Stimulated activated CD8-positive, alpha-beta memory T cell treated with anti-CD3 and anti-CD28 coated beads, Interleukin-7, amount 100 ng/mL, for 1 hour (primary cell): ENCODE results near the gene UBE2O.

ENCODE experiments used
- DNase-seq, 2 donors: peaks; one replicate each; pipeline ENCODE4 v3.0.0-alpha.2; 2020; ENCODE audit warnings: low read depth in 2 of 2

UBE2O gene

GRCh38 chr17:76439314-76439928, 13.5 kb downstream of the UBE2O start:
- DNase-seq: no peak

DNA sequence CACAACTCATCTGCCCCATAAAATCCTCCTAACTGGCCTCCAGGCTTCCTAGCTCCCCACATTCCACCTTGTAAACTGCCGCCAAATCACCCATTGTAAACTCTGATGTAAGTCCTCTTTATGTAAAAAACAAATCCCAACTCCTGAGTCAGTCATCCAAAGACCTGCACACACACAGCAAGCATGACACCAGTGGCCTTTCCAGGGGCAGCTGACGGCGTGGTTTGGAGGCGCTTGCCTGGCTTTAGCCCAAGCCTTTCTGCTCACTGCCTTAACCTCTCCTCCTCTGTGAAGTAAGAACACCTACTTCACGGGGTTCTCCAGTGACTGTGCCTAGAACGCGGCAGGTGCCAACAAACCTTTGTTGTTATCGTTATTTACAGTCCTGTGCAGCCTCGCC, 14.0 kb downstream of the UBE2O start:
- no peak for DNase-seq

DNA sequence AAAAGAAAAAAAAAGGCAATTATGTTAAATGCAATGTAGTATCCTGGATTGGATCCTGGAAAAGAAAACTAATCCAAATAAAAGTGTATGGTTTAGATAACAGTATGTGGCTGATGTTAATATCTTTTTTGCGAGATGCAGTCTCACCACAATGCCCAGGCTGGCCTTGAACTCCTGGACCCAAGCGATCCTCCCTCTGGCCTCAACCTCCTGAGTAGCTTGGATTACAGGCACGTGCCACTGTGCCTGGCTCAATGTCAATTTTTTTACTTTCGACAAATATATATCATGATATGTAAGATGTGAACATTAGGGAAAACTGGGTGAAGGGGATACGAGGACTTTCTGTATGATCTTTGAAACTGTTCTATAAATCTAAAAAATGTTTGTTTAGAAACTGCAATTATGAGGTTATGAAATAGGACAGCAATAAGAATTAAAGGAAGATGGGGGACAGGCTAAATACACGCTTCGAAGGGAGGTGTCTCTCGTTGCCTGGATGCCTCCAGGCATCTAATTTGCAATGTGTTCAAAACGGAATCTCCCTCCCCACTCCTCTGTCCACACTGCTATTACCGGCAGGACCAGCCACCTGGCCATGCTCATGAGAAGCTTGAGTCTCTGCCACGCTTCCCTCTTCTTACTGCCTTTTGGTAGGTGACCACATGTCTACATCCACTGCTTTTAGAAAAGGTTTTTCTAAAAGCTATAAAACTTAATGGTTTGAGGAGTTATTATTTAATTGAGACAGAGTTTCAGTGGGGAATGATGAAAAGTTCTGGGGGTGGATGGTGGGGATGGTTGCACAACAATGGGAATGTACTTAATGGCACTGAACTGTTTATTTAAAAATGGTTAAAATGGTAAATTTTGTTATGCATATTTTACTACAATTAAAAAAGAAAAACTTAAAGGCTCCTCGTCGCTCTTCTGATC, 15.2 kb downstream of the UBE2O start:
- DNase-seq: no peak

DNA sequence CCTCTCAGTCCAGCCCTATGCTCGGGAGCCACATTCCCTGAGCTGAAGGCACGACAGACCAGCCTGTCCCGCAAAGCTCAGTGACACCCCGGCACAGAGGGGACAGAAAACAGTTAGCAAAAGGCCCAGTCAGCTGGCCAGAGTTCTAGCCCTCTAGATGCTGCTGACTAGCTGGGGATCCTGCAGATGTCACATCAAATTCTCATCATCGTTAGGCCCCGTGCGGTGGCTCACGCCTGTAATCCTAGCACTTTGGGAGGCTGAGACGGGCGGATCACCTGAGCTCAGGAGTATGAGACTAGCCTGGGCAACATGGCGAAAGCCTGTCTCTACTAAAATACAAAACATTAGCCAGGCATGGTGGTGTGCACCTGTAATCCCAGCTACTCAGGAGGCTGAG, 17.2 kb downstream of the UBE2O start:
- no peak for DNase-seq

- DNase-seq: no peak
These were observed 18.1 kb downstream of the UBE2O start for GRCh38 chr17:76434870-76435269.

DNA sequence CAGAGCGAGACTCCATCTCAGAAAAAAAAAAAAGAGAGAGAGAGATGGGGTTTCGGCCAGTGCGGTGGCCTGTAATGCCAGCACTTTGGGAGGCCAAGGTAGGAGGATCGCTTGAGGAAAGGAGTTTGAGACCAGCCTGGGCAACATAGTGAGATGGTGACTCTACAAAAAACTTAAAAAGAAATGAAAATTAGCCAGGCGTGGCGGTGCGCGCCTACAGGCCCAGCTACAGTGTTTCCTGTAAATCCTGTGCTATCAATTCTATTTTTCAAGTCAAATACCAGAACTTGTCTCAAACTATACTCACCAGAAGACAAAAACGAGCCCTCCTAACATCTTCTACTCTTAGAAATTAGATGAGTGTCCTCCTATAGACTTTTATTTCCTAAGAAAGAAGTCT, 19.3 kb downstream of the UBE2O start:
- no peak for DNase-seq

GRCh38 chr17:76432712-76433336, 20.1 kb downstream of the UBE2O start:
- no peak for DNase-seq

GRCh38 chr17:76432004-76432403, 20.9 kb downstream of the UBE2O start:
- DNase-seq: no peak

- no peak for DNase-seq
These were observed 21.4 kb downstream of the UBE2O start for GRCh38 chr17:76431509-76431908.

GRCh38 chr17:76428511-76428910, 24.4 kb downstream of the UBE2O start:
- DNase-seq: no peak

DNA sequence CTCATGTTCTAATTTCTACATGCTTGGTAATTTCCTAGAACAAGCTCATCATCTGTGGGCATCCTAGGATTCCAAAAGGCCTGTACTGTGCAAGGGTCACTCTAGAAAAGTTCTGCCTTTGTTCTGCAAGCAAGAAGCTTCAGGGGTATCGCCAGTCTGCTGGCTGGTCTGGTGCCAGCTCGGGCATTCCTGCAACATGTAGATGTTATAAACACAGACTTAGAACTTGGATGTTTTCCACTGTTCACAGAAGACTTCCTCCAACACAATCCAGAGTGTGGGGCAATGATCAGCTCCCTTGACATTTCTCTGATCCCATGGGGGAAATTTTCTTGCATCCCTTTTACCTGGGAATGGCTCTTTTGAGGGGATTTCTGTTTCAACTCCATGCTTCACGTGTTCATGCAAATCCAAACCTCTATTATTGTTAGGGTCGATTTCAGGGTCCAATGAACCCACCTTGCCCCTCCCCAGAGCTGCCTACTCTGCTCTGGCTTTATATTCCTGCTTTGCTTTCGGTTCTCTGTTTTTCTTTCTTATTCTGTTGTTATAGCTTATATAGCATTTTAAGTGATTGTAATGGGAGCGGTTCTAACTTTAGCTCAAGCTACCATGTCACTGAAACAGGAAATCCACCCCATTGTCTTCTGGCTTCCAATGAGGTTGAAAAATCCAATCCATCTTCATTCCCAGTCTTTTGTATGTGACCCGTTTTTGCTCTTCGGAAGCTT, 25.3 kb downstream of the UBE2O start:
- no peak for DNase-seq

DNA sequence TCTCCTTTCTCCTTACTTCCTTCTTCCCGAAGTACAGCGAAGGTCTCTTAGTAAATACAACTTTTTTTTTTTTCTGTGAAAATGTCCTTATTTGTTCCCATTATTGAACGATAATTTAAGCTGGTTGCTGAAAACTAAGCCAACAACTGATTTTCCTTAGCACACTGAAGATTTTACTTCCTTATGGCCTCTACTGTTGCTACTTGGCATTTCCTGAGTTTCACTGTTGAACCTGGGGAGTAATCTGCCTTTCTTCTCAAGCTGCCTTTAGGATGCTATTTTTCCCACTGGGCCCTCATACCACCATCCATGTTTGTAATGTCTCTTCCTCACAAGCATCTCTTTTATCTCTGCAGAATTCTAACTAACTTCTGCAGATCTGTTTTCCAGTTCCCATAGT, 26.1 kb downstream of the UBE2O start:
- DNase-seq: no peak

DNA sequence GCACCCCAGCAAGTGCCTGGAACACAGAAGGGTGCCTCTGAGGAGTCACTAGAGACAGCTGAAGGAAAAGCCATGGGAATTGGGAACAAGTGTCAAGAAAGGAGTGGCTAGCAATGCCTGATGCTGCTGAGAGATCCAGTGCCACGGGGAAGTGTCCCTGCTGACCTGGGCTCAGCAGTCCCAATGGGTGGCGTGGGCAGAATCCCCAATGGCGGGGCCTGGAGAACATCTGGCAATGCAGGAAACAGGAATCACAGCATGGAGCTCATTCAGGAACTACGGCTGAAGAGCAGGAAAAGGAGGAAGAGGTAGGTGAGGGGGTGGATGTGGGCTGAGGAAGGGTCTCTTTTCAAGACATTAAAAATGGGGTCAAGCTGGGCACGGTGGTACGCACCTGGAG, 30.1 kb downstream of the UBE2O start:
- DNase-seq: no peak

- DNase-seq: no peak
These were observed 30.5 kb downstream of the UBE2O start for GRCh38 chr17:76422406-76422805.

DNA sequence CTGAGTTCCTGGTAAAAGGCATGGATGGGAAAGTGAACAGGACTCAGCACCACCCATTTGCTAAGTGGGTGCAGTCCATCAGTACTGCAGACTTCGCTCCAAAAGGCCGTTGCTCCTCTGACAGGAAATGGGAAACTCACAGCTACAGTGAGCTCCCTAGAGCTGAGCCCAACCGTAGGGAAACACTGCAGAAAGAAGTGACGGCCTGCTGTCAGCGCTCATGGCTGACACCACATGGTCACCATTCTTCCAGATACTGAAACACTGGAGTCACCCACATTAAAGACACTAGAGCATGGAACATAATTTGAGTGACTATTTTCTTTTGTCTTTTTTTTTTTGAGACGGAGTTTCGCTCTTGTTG, 31.9 kb downstream of the UBE2O start:
- no peak for DNase-seq

- no peak for DNase-seq
These were observed 32.5 kb downstream of the UBE2O start for GRCh38 chr17:76420356-76421043.

DNA sequence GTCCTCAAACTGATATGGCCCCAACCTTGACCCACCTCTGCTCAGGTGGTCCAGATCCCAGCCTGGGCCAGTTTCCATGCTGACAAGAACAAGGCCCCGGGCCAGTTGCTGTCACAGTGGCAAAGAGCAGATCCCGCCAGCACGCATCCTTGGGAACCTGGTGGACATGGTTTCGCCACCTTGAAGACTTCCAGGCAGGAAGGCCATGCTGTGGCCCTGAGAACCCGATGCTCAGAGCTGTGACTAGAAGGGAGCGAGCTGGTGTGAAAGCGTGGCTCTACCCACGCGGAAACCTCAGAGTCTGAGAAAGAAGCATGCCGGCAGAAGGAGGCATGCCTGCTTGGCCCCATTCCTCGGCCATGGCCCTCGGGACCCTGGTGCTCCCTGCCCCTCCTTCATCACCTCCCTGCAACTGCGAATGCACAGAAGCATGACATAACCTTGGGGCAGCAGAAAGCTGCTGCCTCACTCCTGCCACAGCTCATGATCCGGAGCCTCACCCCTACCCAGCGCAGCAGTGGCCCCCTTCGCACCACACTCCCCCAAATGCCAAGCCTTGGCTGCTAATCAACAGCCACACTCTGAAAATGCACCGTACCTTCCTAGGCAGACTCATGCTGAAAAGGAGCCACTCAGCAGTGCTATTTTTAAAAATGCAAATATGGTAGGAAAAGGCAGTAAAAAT, 33.2 kb downstream of the UBE2O start:
- no peak for DNase-seq

GRCh38 chr17:76417499-76418143, 35.3 kb downstream of the UBE2O start:
- no peak for DNase-seq

DNA sequence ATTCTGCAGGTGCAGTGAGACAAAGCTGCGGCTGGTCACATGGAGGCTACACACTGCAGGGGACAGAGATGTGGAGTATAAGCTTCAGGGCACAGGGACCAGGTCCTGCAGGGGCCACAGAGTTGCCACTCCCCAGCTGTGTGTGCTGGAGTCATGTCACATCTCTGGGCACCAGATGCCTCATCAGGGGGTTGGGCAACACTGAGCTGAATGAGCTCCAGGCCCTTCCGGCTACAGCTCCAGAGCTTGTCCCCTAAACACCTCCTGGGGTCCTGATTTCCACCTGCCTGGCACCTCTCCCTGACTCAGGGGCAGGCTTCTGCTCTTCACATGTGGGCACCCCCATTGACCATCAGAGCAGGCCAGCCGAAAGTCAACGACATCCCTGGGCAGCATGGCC, 36.1 kb downstream of the UBE2O start:
- no peak for DNase-seq

DNA sequence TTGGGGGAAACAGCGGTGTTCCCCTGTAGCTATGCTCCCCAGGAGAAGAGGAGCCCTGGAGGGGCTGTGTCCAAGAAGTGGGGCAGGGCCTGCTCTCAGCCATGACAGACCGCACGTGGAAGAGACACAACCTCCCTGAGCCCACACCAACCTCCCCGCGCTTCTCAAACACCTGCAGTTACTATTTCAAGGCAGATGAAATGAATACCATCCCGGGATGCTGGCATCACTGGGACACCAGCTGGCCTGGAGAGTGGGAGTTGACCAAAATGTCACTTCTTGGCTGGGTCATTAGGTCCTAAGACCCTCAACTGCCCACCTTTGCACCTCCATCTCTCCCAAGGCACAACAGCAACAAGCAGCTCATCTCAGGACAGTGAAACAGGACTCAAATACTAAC, 36.5 kb downstream of the UBE2O start:
- no peak for DNase-seq

- DNase-seq: no peak
These were observed 37.2 kb downstream of the UBE2O start for GRCh38 chr17:76415786-76416185.
